Measurements from ENCODE around the gene LRG1. TPM values are rescaled to one million over a fixed set of nuclear protein-coding genes. Genes with fewer than 3 reads are reported as not detected.

Gene LRG1
- polyA plus RNA-seq, 1 of the 3 experiments (the other 2 are of a cell fraction), result 0.12 TPM

GRCh38 chr19:4577020-4577782, 37.4 kb upstream of the LRG1 start:
- H3K27me3 ChIP-seq (ENCODE audit: insufficient read depth), result peaks cover 14% of the 10 kb centered on the region; the same call in 1 of the 2 replicates
- no peaks in the 10 kb centered on the region for H3K9me2 ChIP-seq
- DNase-seq, result peak; percentile 55
- H3K4me3 ChIP-seq (ENCODE audit: low read depth in 2 of 2, low read length in 1 of 2), result no peak overlapping the region
- H2AFZ ChIP-seq (ENCODE audit: low read depth), result no peak overlapping the region; the same call in 1 of the 2 replicates
- no peak overlapping the region for H3K4me2 ChIP-seq
- H3K27ac ChIP-seq (ENCODE audit: low read depth in 2 of 2, low read length in 1 of 2), result no peak overlapping the region
- H3K36me3 ChIP-seq (replicated peaks in 1 of 2; ENCODE audit: control insufficient read depth in 1 of 2, insufficient read depth in 2 of 2, low read length in 1 of 2), result no peaks in the 10 kb centered on the region
- TF ChIP-seq RCOR1 (IDR thresholded peaks at IDR 0.05; ENCODE audit: low read length) (no peak), SIN3A (IDR thresholded peaks at IDR 0.05; ENCODE audit: borderline replicate concordance, low read depth, low read length) (no peak), FOXM1 (IDR thresholded peaks at IDR 0.05; ENCODE audit: low read depth) (no peak), USF2 (IDR thresholded peaks at IDR 0.05; ENCODE audit: borderline replicate concordance, low read depth, low read length) (no peak), RFX5 (IDR thresholded peaks at IDR 0.05; ENCODE audit: low read length) (no peak), NFIC (IDR thresholded peaks at IDR 0.05; ENCODE audit: borderline replicate concordance) (no peak), CHD2 (IDR thresholded peaks at IDR 0.05; ENCODE audit: low read length, partially characterized antibody) (no peak), IRF3 (IDR thresholded peaks at IDR 0.05; ENCODE audit: low read depth, low read length) (no peak), REST (IDR thresholded peaks at IDR 0.05; ENCODE audit: low read depth, low read length) (no peak), POLR2AphosphoS5 (IDR thresholded peaks at IDR 0.05; ENCODE audit: low read depth, low read length) (no peak)
- no peaks in the 10 kb centered on the region; a peak in 1 of 4 replicates for H3K4me1 ChIP-seq (ENCODE audit: control insufficient read depth in 1 of 2, insufficient read depth in 2 of 2, low read depth in 1 of 2, low read length in 1 of 2)
- POLR2A ChIA-PET, result no interaction called here
- no peak overlapping the region for H3K9ac ChIP-seq
- 56% methylated on average over 5 of the region's 5 CpGs for WGBS (ENCODE audit: low lambda C conversion rate)
- H4K20me1 ChIP-seq (ENCODE audit: insufficient read depth), result no peaks in the 10 kb centered on the region
- no peaks in the 10 kb centered on the region for H3K79me2 ChIP-seq (ENCODE audit: insufficient read depth)
- CTCF ChIA-PET, result interaction anchor here (0.7 to 13.0 kb wide), 21 partner anchors 8 to 103 kb away, joined by 3 to 200 read pairs (median 8); partner anchors contain the start of gene SEMA6B
- H3F3A ChIP-seq (replicated peaks; ENCODE audit: insufficient read depth), result peaks cover 14% of the 10 kb centered on the region
- no peaks in the 10 kb centered on the region for H3K9me3 ChIP-seq

Measured in SK-N-SH (cell line).